GM12873 (cell line): ENCODE measurements around the gene CXCL6.

Source experiments
- CTCF ChIP-seq: IDR thresholded peaks from 2 replicates; pipeline ENCODE4 v1.5.1; 2012; ENCODE audit warnings: low read depth, mild to moderate bottlenecking, moderate library complexity, low read length, control low read depth; ENCODE audit not compliant: insufficient read depth; ENCODE audit errors: missing control alignments

Gene CXCL6

GRCh38 chr4:73868206-73869129 is 32.0 kb downstream of the CXCL6 start:
- TF ChIP-seq CTCF, result no peak

GRCh38 chr4:73869130-73870055 is 32.9 kb downstream of the CXCL6 start, which contains the start of gene CXCL1:
CXCL1 (plus strand) TSS chr4:73869393; CDS start chr4:73869471, 78 bp downstream.
- no peak for TF ChIP-seq CTCF

- TF ChIP-seq CTCF, result no peak
These were observed 33.8 kb downstream of the CXCL6 start for GRCh38 chr4:73870260-73870659.

- TF ChIP-seq CTCF, result no peak
These were observed 34.3 kb downstream of the CXCL6 start for GRCh38 chr4:73870768-73871167.

- TF ChIP-seq CTCF, result no peak
These were observed 35.2 kb downstream of the CXCL6 start for GRCh38 chr4:73871511-73872310.

GRCh38 chr4:73872316-73873108 is 36.0 kb downstream of the CXCL6 start:
- TF ChIP-seq CTCF, result no peak
